Neutrophil (primary cell): ENCODE measurements around the gene TBC1D20.
A peak's percentile ranks its signal among the peaks of the same experiment; 100 is the strongest.
"Not testable (repeated sequence)": the region's sequence is repeated elsewhere in the genome, so short reads cannot be mapped to it uniquely, and the experiment has no call there.

ENCODE experiments used
- H3K27ac ChIP-seq: fragments of 200-600 bp; sonication (generic); 2 replicates; pipeline ENCODE4 v1.5.1; 2016; ENCODE audit warnings: mild to moderate bottlenecking, moderate library complexity
- H3K27me3 ChIP-seq: fragments of 200-600 bp; sonication (generic); 2 replicates; pipeline ENCODE4 v1.6.0; 2016; ENCODE audit warnings: mild to moderate bottlenecking
- H3K36me3 ChIP-seq: fragments of 200-600 bp; sonication (generic); 2 replicates; pipeline ENCODE4 v1.5.1; 2017
- H3K4me1 ChIP-seq, 2 experiments: fragments of 200-600 bp in 1 of 2; sonication (generic) in 1 of 2; 1 replicate in 1 of 2; 2 replicates in 1 of 2; pipeline versions ENCODE4 v1.5.1 to v1.6.1; 2013 to 2016; ENCODE audit warnings: low read depth in 1 of 2, low read length in 1 of 2, mild to moderate bottlenecking in 1 of 2, moderate library complexity in 1 of 2; ENCODE audit not compliant: control insufficient read depth in 1 of 2, insufficient read depth in 1 of 2
- H3K4me3 ChIP-seq, 2 experiments: fragments of 200-600 bp in 1 of 2; sonication (generic) in 1 of 2; 1 replicate in 1 of 2; 2 replicates in 1 of 2; pipeline ENCODE4 v1.5.1; 2013 to 2016; ENCODE audit warnings: low read depth in 1 of 2, low read length in 1 of 2, mild to moderate bottlenecking in 1 of 2, moderate library complexity in 1 of 2
- H3K9me3 ChIP-seq: fragments of 200-600 bp; sonication (generic); 2 replicates; pipeline ENCODE4 v1.5.1; 2016
- TF ChIP-seq, protein P1 (sequence below): fragments of 200-600 bp; sonication (generic); IDR thresholded peaks from 2 replicates; pipeline ENCODE4 v1.5.1; 2016; ENCODE audit warnings: antibody characterized with exemption

Gene TBC1D20

DNA sequence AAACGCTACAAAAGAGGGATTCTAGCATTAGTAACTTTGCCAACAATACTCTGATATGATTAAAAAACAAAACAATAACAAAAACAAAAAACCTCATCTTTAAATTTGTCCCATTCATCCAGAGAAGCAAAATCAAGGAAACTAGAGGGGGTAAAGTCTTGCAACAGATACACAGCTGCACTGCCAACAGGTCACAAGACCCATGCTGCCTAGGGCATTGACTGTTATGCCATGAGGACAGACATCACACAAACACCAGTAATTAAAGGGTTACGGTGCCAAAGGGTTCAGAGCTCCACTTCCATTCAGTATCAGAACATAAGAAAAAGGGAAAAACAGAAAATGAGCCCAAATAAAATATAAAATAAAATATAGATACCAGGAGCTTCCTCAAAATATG lies 1.6 kb downstream of the TBC1D20 start:
- Histone ChIP-seq H3K27me3 (no peaks in the 10 kb centered on the region), H3K4me3 (no peak overlapping the region), H3K36me3 (no peaks in the 10 kb centered on the region), H3K4me1 (peaks cover 25 to 27% of the 10 kb centered on the region in 2 experiments), H3K27ac (no peak overlapping the region), H3K9me3 (no peaks in the 10 kb centered on the region)
- TF ChIP-seq, protein P1, sequence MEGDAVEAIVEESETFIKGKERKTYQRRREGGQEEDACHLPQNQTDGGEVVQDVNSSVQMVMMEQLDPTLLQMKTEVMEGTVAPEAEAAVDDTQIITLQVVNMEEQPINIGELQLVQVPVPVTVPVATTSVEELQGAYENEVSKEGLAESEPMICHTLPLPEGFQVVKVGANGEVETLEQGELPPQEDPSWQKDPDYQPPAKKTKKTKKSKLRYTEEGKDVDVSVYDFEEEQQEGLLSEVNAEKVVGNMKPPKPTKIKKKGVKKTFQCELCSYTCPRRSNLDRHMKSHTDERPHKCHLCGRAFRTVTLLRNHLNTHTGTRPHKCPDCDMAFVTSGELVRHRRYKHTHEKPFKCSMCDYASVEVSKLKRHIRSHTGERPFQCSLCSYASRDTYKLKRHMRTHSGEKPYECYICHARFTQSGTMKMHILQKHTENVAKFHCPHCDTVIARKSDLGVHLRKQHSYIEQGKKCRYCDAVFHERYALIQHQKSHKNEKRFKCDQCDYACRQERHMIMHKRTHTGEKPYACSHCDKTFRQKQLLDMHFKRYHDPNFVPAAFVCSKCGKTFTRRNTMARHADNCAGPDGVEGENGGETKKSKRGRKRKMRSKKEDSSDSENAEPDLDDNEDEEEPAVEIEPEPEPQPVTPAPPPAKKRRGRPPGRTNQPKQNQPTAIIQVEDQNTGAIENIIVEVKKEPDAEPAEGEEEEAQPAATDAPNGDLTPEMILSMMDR = no peak

DNA sequence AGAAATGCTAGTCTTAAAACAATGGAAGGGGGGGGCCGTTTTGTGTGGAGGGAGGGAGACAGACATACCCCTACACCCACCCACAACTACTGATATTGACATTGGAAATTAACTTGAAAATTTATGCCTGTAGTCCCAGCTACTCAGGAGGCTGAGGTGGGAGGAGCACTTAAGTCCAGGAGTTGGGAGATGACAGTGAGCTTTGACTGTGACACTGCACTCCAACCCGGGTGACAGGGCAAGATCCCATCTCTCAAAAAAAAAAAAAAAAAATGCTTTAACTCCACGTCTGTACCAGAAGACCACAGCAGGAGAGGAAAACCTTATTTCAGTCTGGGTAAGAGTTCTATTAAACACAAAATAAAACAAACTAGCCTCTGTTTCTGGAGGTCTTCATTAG lies 2.2 kb downstream of the TBC1D20 start:
- no peaks in the 10 kb centered on the region for H3K36me3 ChIP-seq
- peaks cover 25 to 27% of the 10 kb centered on the region in 2 experiments for H3K4me1 ChIP-seq
- no peaks in the 10 kb centered on the region for H3K27me3 ChIP-seq
- H3K4me3 ChIP-seq = no peak overlapping the region
- no peaks in the 10 kb centered on the region for H3K9me3 ChIP-seq
- H3K27ac ChIP-seq = no peak overlapping the region
- TF ChIP-seq, protein P1 = no peak

DNA sequence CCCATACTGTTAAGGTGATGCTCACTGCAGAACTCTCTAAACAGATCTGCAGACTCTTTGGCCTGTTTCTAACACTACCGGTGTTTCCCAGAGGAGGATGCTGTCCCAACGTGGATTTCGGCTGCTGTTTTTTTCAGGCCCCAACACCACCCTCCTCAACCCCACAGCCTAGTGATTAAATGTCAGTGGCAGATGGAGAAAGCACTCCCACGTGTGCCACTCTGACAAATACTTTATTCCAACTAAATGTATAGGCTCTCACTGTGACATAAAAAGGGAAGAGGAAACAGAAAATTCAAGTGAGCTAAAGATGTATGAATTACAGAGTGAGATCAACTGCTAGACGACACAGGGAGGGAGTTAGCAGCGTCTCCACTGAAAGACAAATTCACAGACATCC lies 3.6 kb downstream of the TBC1D20 start:
- no peak overlapping the region for H3K27ac ChIP-seq
- no peaks in the 10 kb centered on the region for H3K27me3 ChIP-seq
- H3K9me3 ChIP-seq = no peaks in the 10 kb centered on the region
- TF ChIP-seq, protein P1 = no peak
- H3K4me1 ChIP-seq = peaks cover 25 to 27% of the 10 kb centered on the region in 2 experiments
- H3K4me3 ChIP-seq = no peak overlapping the region
- H3K36me3 ChIP-seq = no peaks in the 10 kb centered on the region

DNA sequence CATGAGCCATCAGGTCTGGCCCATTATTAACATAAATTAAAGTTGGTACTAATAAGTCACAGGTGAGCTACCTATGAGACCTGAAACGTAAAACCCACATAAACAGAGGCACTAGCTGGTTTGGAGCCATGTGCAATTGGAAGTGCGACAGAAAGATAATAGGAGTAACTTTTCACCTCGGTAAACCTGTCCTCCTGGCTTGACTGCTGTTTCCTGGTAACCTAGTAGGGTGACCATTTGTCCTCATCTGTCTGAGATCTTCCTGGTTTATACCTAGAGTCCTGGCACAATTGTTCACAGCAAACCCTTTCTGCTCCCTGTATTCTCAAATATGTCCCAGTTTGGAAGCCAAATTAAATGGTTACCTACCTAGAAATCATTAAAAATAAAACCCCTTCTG lies 7.4 kb downstream of the TBC1D20 start:
- TF ChIP-seq, protein P1 = no peak
- no peaks in the 10 kb centered on the region for H3K27me3 ChIP-seq
- H3K36me3 ChIP-seq = no peaks in the 10 kb centered on the region
- peaks cover 0 to 1% of the 10 kb centered on the region in 2 experiments for H3K4me1 ChIP-seq
- no peaks in the 10 kb centered on the region for H3K9me3 ChIP-seq
- H3K27ac ChIP-seq = no peak overlapping the region
- no peak overlapping the region for H3K4me3 ChIP-seq

- H3K27me3 ChIP-seq, H3K4me3 ChIP-seq, H3K27ac ChIP-seq, H3K4me1 ChIP-seq, H3K9me3 ChIP-seq, H3K36me3 ChIP-seq: not testable (repeated sequence)
Observed at GRCh38 chr20:452021-452420, 10.3 kb downstream of the TBC1D20 start.

GRCh38 chr20:445514-446336 lies 16.6 kb downstream of the TBC1D20 start:
- H3K27me3 ChIP-seq = no peaks in the 10 kb centered on the region
- peaks cover 6% of the 10 kb centered on the region in 2 experiments for H3K4me1 ChIP-seq
- H3K4me3 ChIP-seq = no peak overlapping the region
- TF ChIP-seq, protein P1 = no peak
- H3K36me3 ChIP-seq = peaks cover 52% of the 10 kb centered on the region
- peak overlapping the region; percentile 56 for H3K27ac ChIP-seq
- no peaks in the 10 kb centered on the region for H3K9me3 ChIP-seq
